ENCODE results near the gene MRGPRD.

The MRGPRD gene

GRCh38 chr11:68939583-68940555 is 40.9 kb downstream of the MRGPRD start:
- H3K27ac Mint-ChIP-seq = no peak overlapping the region

DNA sequence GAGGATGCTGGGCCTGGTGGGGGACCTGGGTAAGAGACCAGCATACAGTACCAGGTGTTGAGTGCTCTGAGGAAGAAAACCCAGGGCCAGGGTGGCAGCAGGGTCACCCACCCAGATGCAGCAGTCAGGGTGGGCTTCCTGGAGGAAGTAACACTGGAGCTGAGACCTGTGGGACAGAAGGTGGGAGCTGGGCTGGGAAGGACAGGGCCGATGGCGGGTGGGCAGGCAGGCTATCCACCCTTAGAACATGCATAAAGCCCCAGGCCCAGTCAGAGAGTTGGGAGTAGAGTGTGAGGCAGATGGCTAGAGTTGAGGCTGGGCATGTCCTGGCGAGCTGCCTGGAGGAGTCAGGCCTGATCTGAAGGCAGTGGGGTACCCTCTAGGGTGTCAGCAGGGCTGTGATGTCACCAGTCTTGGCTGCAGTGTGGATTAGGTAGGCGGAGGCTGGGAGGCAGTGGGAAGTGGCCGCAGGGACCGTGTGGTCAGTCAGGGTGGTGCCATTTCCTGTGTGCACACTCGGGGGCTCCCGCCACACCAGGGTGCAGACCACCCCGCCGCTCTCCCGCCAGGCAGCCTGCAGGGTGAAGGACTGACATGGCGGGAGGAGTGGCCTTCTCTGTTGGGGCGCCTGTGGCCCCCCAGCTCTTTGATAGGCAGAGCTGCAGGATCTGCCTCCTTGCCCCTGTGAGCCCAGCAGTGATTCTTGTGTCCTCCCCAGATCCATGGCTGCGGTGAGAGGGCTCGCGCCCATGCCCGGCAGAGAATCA is 41.8 kb downstream of the MRGPRD start:
- Mint-ChIP-seq H3K36me3 (no peaks in the 10 kb centered on the region), H3K27me3 (no peaks in the 10 kb centered on the region), H3K4me3 (no peak overlapping the region), H3K4me1 (ENCODE audit: low read depth) (no peaks in the 10 kb centered on the region), H3K27ac (no peak overlapping the region), H3K9me3 (ENCODE audit: low read depth) (no peaks in the 10 kb centered on the region)

More at GRCh38 chr11:68939583-68940555, 40.9 kb downstream of the MRGPRD start:
- Mint-ChIP-seq H3K4me3 (no peak overlapping the region), H3K27me3 (no peaks in the 10 kb centered on the region), H3K4me1 (ENCODE audit: low read depth) (no peaks in the 10 kb centered on the region), H3K36me3 (no peaks in the 10 kb centered on the region), H3K9me3 (ENCODE audit: low read depth) (no peaks in the 10 kb centered on the region)

DNA sequence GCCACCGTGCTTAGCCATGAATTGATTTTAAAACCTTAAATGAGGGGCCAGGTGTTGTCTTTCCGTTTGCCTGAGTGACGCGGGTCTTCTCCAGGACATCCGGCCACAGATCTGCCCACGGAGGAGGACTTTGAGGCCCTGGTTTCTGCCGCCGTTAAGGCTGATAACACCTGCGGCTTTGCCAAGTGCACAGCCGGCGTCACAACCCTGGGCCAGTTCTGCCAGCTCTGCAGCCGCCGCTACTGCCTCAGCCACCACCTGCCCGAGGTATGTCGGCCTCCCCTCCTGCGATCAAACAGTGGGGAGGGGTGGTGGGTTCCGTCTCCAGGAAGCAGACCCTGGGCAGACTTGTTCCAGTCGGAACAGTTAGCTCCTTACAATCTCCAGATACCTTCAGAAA is 42.7 kb downstream of the MRGPRD start:
- no peaks in the 10 kb centered on the region for H3K9me3 Mint-ChIP-seq (ENCODE audit: low read depth)
- H3K27ac Mint-ChIP-seq = no peak overlapping the region
- no peak overlapping the region for H3K4me3 Mint-ChIP-seq
- H3K27me3 Mint-ChIP-seq = no peaks in the 10 kb centered on the region
- no peaks in the 10 kb centered on the region for H3K36me3 Mint-ChIP-seq
- H3K4me1 Mint-ChIP-seq (ENCODE audit: low read depth) = no peaks in the 10 kb centered on the region

DNA sequence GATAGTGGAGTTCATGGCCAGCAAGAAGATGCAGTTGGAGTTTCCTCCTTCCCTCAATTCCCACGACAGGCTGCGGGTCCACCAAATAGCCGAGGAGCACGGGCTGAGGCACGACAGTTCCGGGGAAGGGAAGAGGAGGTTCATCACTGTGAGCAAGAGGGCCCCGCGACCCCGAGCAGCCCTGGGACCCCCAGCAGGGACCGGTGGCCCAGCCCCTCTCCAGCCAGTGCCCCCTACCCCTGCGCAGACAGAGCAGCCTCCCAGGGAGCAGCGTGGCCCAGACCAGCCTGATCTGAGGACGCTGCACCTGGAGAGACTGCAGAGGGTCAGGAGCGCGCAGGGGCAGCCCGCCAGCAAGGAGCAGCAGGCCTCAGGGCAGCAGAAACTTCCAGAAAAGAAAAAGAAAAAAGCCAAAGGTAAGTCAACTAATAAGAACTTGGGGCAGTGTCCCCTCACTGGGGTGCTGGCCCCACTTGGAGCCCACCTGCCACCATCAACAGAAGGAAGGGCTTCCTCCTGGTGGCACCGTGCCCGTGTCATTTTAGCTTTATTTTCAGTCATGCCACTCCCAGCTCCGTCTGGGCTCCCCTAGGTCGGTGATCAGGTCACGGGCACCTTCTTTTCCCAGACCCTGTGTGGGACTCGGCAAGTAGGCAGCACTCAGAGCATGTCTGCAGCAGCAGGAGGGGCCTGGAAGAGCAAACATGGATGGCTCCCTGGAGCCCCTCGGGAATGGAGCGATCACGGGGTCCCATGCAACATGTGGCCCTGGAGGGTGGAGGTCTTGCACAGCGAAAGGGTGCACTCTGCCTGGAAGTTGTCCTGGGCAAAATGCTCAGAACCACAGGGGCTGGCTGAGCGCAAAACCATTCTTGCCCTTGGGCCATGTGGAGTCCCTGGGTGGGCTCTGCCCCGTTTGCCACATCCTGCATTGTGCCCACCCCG is 43.8 kb downstream of the MRGPRD start:
- Mint-ChIP-seq H3K4me3 (no peak overlapping the region), H3K27me3 (no peaks in the 10 kb centered on the region), H3K27ac (no peak overlapping the region), H3K4me1 (ENCODE audit: low read depth) (no peaks in the 10 kb centered on the region), H3K9me3 (ENCODE audit: low read depth) (no peaks in the 10 kb centered on the region), H3K36me3 (no peaks in the 10 kb centered on the region)

GRCh38 chr11:68936358-68936636 is 44.5 kb downstream of the MRGPRD start:
- H3K27me3 Mint-ChIP-seq = no peaks in the 10 kb centered on the region
- H3K9me3 Mint-ChIP-seq (ENCODE audit: low read depth) = no peaks in the 10 kb centered on the region
- no peak overlapping the region for H3K27ac Mint-ChIP-seq
- no peak overlapping the region for H3K4me3 Mint-ChIP-seq
- no peaks in the 10 kb centered on the region for H3K36me3 Mint-ChIP-seq
- no peaks in the 10 kb centered on the region for H3K4me1 Mint-ChIP-seq (ENCODE audit: low read depth)

- Mint-ChIP-seq H3K4me3 (no peak overlapping the region), H3K27me3 (no peaks in the 10 kb centered on the region), H3K27ac (no peak overlapping the region), H3K4me1 (ENCODE audit: low read depth) (no peaks in the 10 kb centered on the region), H3K9me3 (ENCODE audit: low read depth) (no peaks in the 10 kb centered on the region), H3K36me3 (no peaks in the 10 kb centered on the region)
Observed at GRCh38 chr11:68935516-68936357, 45.0 kb downstream of the MRGPRD start.

GRCh38 chr11:68935066-68935465 is 45.7 kb downstream of the MRGPRD start:
- peaks cover 4% of the 10 kb centered on the region for H3K36me3 Mint-ChIP-seq
- no peaks in the 10 kb centered on the region for H3K27me3 Mint-ChIP-seq
- no peak overlapping the region for H3K4me3 Mint-ChIP-seq
- H3K27ac Mint-ChIP-seq = no peak overlapping the region
- no peaks in the 10 kb centered on the region for H3K9me3 Mint-ChIP-seq (ENCODE audit: low read depth)
- no peaks in the 10 kb centered on the region for H3K4me1 Mint-ChIP-seq (ENCODE audit: low read depth)

DNA sequence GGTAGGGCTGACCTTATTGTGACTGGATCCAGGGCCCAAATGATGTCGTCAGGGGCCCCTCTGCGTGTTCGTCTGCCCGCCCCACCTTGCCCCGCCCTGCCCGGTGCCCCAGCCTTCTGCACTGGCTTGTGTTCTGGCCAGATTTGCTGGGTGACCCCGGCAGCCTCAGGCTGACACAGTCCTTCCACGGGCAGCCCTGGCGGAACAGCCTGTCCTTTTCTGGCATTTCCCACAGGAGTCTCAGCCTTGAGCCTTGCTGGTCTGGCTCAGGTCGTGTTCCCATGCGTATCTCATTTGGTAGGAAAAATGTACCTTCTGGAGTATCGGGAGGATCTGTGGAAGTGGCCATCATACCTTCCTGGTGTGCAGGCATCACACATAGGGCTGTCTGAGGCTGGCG is 46.1 kb downstream of the MRGPRD start:
- peaks cover 4% of the 10 kb centered on the region for H3K36me3 Mint-ChIP-seq
- no peak overlapping the region for H3K4me3 Mint-ChIP-seq
- no peak overlapping the region for H3K27ac Mint-ChIP-seq
- H3K27me3 Mint-ChIP-seq = no peaks in the 10 kb centered on the region
- H3K4me1 Mint-ChIP-seq (ENCODE audit: low read depth) = no peaks in the 10 kb centered on the region
- no peaks in the 10 kb centered on the region for H3K9me3 Mint-ChIP-seq (ENCODE audit: low read depth)

GRCh38 chr11:68934321-68934645 is 46.5 kb downstream of the MRGPRD start:
- H3K27ac Mint-ChIP-seq = no peak overlapping the region
- peaks cover 4% of the 10 kb centered on the region for H3K36me3 Mint-ChIP-seq
- no peaks in the 10 kb centered on the region for H3K4me1 Mint-ChIP-seq (ENCODE audit: low read depth)
- H3K4me3 Mint-ChIP-seq = no peak overlapping the region
- H3K27me3 Mint-ChIP-seq = no peaks in the 10 kb centered on the region
- H3K9me3 Mint-ChIP-seq (ENCODE audit: low read depth) = no peaks in the 10 kb centered on the region

GRCh38 chr11:68933605-68934320 is 47.0 kb downstream of the MRGPRD start:
- Mint-ChIP-seq H3K4me3 (no peak overlapping the region), H3K27ac (no peak overlapping the region), H3K9me3 (ENCODE audit: low read depth) (no peaks in the 10 kb centered on the region), H3K4me1 (ENCODE audit: low read depth) (no peaks in the 10 kb centered on the region), H3K36me3 (peaks cover 4% of the 10 kb centered on the region), H3K27me3 (no peaks in the 10 kb centered on the region)

GRCh38 chr11:68932933-68933577 is 47.7 kb downstream of the MRGPRD start:
- peaks cover 5% of the 10 kb centered on the region for H3K36me3 Mint-ChIP-seq
- H3K9me3 Mint-ChIP-seq (ENCODE audit: low read depth) = no peaks in the 10 kb centered on the region
- no peak overlapping the region for H3K27ac Mint-ChIP-seq
- H3K4me1 Mint-ChIP-seq (ENCODE audit: low read depth) = no peaks in the 10 kb centered on the region
- no peaks in the 10 kb centered on the region for H3K27me3 Mint-ChIP-seq
- no peak overlapping the region for H3K4me3 Mint-ChIP-seq

GRCh38 chr11:68932358-68932757 is 48.4 kb downstream of the MRGPRD start:
- H3K4me3 Mint-ChIP-seq = no peak overlapping the region
- H3K4me1 Mint-ChIP-seq (ENCODE audit: low read depth) = no peaks in the 10 kb centered on the region
- H3K27ac Mint-ChIP-seq = no peak overlapping the region
- H3K27me3 Mint-ChIP-seq = no peaks in the 10 kb centered on the region
- H3K9me3 Mint-ChIP-seq (ENCODE audit: low read depth) = no peaks in the 10 kb centered on the region
- peaks cover 8% of the 10 kb centered on the region for H3K36me3 Mint-ChIP-seq

DNA sequence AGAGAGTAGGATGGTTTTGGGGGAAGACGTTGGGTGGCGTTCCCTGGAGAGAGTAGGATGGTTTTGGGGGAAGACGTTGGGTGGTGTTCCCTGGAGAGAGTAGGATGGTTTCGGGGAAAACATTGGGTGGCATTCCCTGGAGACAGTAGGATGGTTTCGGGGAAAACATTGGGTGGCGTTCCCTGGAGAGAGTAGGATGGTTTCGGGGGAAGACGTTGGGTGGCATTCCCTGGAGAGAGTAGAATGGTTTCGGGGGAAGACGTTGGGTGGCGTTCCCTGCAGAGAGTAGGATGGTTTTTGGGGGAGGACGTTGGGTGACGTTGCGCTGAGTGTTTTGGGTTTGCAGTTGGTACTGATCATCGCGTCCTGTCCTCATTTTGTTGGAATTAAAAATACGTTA is 48.9 kb downstream of the MRGPRD start:
- H3K4me1 Mint-ChIP-seq (ENCODE audit: low read depth) = no peaks in the 10 kb centered on the region
- H3K9me3 Mint-ChIP-seq (ENCODE audit: low read depth) = no peaks in the 10 kb centered on the region
- peaks cover 12% of the 10 kb centered on the region for H3K36me3 Mint-ChIP-seq
- no peak overlapping the region for H3K27ac Mint-ChIP-seq
- H3K27me3 Mint-ChIP-seq = no peaks in the 10 kb centered on the region
- no peak overlapping the region for H3K4me3 Mint-ChIP-seq

Data from activated naive CD8-positive, alpha-beta T cell (primary cell).